Subcutaneous abdominal adipose tissue (tissue), 5 donors: ENCODE measurements around the gene PRIM1.
"Not testable (repeated sequence)": the region's sequence is repeated elsewhere in the genome, so short reads cannot be mapped to it uniquely, and the experiment has no call there.

Source experiments
- H3K27ac ChIP-seq: one replicate; pipeline ENCODE4 v1.7.0; 2013; ENCODE audit warnings: low read depth, mild to moderate bottlenecking, inconsistent platforms, low read length, moderate library complexity
- H3K27me3 ChIP-seq, 5 donors: one replicate each; pipeline ENCODE4 v1.7.0; 2013; ENCODE audit warnings: low read length in 5 of 5, inconsistent platforms in 1 of 5; ENCODE audit not compliant: control insufficient read depth in 5 of 5, insufficient read depth in 4 of 5
- H3K36me3 ChIP-seq, 5 donors: one replicate each; pipeline ENCODE4 v1.7.0; 2013; ENCODE audit warnings: low read length in 5 of 5; ENCODE audit not compliant: control insufficient read depth in 5 of 5, insufficient read depth in 5 of 5
- H3K4me1 ChIP-seq, 5 donors: one replicate each; pipeline ENCODE4 v1.7.0; 2013; ENCODE audit warnings: low read length in 5 of 5, mild to moderate bottlenecking in 3 of 5, moderate library complexity in 1 of 5; ENCODE audit not compliant: control insufficient read depth in 5 of 5, insufficient read depth in 5 of 5
- H3K4me3 ChIP-seq, 5 donors: one replicate each; pipeline ENCODE4 v1.7.0; 2013; ENCODE audit warnings: low read length in 5 of 5, low read depth in 1 of 5
- H3K9ac ChIP-seq, 5 donors: one replicate each; pipeline ENCODE4 v1.7.0; 2013; ENCODE audit warnings: low read length in 5 of 5, mild to moderate bottlenecking in 4 of 5, moderate library complexity in 3 of 5
- H3K9me3 ChIP-seq, 5 donors: one replicate each; pipeline ENCODE4 v1.7.0; 2013; ENCODE audit warnings: low read length in 5 of 5; ENCODE audit not compliant: control insufficient read depth in 5 of 5
- donor health status: healthy.
- donor health status: healthy.
- donor health status: healthy.
- donor health status: healthy.
- donor health status: healthy.

Gene PRIM1

GRCh38 chr12:56728139-56728861 is 23.8 kb downstream of the PRIM1 start:
- Histone ChIP-seq H3K9me3 (no peaks in the 10 kb centered on the region), H3K27me3 (peaks cover 0 to 3% (median 0%) of the 10 kb centered on the region in 5 donors), H3K4me1 (peaks cover 7 to 25% (median 17%) of the 10 kb centered on the region in 5 donors), H3K9ac (no peak overlapping the region), H3K36me3 (peaks cover 0 to 14% (median 4%) of the 10 kb centered on the region in 5 donors), H3K4me3 (no peak overlapping the region), H3K27ac (no peak overlapping the region)

DNA sequence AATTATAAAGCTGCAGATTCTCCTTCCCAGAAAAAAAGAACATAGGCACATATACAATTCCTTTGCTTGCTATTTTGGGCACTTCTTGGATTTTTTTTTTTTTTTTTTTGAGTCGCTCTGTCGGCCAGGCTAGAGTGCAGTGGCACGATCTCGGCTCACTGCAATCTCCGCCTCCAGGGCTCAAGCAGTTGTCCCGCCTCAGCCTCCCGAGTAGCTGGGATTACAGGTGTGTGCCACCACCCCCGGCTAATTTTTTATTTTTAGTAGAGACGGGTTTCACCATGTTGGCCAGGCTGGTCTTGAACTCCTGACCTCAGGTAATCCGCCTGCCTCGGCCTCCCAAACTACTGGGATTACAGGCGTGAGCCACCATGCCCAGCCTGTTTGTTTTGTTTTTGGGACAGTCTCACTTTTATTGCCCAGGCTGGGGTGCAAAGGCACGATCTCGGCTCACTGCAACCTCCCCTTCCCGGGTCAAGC is 25.9 kb downstream of the PRIM1 start:
- H3K4me1 ChIP-seq = peaks cover 19 to 45% (median 38%) of the 10 kb centered on the region in 5 donors
- not testable (repeated sequence) for H3K9me3 ChIP-seq, H3K27me3 ChIP-seq
- H3K27ac ChIP-seq = peak overlapping the region; percentile 99
- peak overlapping the region in 3 of 5 donors; percentile 93 to 99 (median 99) for H3K4me3 ChIP-seq
- H3K9ac ChIP-seq = peak overlapping the region in 2 of 5 donors; percentile 75 to 100
- H3K36me3 ChIP-seq = peaks cover 4 to 13% (median 7%) of the 10 kb centered on the region in 5 donors

DNA sequence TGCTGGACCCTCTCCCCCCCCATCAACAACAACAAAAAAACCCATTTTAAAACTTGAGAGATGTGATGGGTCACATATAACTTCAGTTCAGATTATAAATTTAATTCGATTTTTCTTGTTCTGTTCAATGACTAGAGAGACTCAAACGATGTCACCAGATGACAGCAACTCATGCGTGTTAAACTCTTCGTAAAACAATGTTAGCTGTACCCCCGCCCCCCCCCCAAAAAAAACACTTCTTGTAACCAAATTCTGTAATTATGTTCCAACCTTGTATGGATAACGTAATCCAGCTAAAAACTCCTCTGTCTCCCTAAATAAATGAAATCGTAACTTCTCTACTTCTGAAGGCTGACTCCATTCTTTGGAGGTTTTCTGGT is 26.4 kb downstream of the PRIM1 start:
- peak overlapping the region; percentile 75 to 100 (median 76) for H3K9ac ChIP-seq
- peak overlapping the region; percentile 93 to 99 (median 99) for H3K4me3 ChIP-seq
- H3K9me3 ChIP-seq = no peaks in the 10 kb centered on the region
- peak overlapping the region; percentile 99 for H3K27ac ChIP-seq
- peaks cover 23 to 51% (median 43%) of the 10 kb centered on the region in 5 donors for H3K4me1 ChIP-seq
- H3K27me3 ChIP-seq = peaks cover 0 to 3% (median 0%) of the 10 kb centered on the region in 5 donors
- peaks cover 8 to 15% (median 8%) of the 10 kb centered on the region in 5 donors for H3K36me3 ChIP-seq

DNA sequence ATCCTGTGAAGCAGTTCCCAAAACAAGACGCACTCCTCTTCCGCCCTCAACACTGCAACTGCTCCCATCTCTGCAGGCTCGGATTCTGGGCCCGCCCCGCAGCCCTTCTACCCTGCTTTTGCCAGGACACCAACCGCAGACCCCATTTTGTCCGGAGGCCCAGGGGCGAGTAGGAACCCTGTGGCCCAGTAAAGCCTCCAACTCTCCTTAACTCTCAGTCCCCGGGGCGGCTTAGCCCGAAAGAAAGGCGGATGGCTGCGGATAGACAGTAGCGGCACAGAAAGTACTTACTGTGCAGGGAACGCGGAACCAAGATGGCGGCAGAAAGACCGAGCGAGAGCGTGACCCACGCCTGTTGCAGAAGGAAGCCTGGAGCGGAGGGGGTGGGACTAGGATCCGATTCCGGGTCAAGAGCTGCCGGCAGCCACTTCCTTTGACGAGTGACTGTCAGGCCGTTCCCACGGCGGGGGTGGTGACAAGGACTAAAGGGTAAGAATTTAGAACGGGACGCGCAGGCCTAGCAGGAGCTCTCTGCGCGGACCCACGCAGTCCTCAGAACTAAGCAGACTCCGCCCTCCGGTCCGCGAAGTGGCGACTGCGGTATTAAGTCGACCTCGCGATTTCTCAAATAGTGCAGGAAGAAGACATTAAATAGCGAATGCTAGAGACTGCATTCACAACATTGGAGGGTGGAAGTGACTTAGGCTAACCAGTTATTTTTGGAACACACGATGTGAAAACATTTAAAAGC is 27.0 kb downstream of the PRIM1 start, which contains the start of gene NACA:
NACA (minus strand) TSS at position 328 of the 751 bp plus-strand sequence. CDS start 778 bp downstream, outside the sequence.
- Histone ChIP-seq H3K9ac (peak within 1 kb of the TSS; percentile 99 to 100 (median 100)), H3K9me3 (no peaks in the 10 kb centered on the region), H3K27me3 (peaks cover 0 to 3% (median 0%) of the 10 kb centered on the region in 5 donors), H3K36me3 (peaks cover 8 to 19% (median 13%) of the 10 kb centered on the region in 5 donors), H3K4me1 (peaks cover 23 to 56% (median 48%) of the 10 kb centered on the region in 5 donors), H3K4me3 (peak within 1 kb of the TSS; percentile 93 to 99 (median 99)), H3K27ac (peak within 1 kb of the TSS; percentile 99)

- no peaks in the 10 kb centered on the region for H3K9me3 ChIP-seq
- H3K4me3 ChIP-seq = peak overlapping the region; percentile 93 to 99 (median 99)
- H3K9ac ChIP-seq = peak overlapping the region; percentile 99 to 100 (median 100)
- H3K36me3 ChIP-seq = peaks cover 8 to 24% (median 19%) of the 10 kb centered on the region in 5 donors
- peaks cover 23 to 61% (median 53%) of the 10 kb centered on the region in 5 donors for H3K4me1 ChIP-seq
- H3K27ac ChIP-seq = peak overlapping the region; percentile 99
- H3K27me3 ChIP-seq = peaks cover 0 to 3% (median 0%) of the 10 kb centered on the region in 5 donors
Observed at GRCh38 chr12:56724701-56724971, 27.5 kb downstream of the PRIM1 start.

DNA sequence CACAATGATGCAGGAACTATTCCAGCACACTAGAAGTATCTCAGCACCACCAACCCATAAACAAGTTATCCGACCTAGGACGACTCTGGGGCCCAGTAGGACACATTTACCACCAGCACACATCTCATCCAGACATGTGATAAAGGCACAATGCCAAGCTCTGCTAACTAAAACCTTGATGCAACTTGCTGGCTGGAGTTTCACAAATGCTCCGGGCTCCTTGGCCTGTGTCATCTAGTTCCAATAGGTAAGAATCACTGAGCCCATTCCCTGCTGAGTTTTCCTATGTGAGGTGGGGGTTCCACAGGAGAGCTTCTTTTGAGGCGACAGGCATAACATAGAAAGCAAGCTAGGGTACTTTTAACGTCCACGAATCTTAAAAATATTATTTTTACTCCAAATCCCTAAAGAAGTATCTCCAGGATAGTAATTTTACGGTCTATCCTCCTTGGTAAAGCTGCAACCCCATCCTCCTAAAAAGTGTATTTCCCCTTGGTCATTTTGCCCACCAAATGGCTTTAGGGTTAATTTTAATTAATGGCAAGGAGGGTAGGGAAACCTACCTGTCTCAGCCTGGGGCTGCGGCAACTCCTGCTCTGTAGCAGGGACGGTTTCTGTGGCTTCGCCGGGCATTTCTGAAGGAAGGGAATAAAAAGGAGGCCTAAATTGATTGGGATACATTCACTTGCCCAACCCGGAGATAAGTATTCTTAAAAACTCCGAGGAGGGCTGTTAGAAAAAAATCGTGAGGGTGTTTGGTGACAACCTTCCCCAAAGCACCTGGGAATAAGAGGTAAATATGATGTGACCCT is 28.0 kb downstream of the PRIM1 start:
- H3K9me3 ChIP-seq = no peaks in the 10 kb centered on the region
- peak overlapping the region; percentile 99 to 100 (median 100) for H3K9ac ChIP-seq
- H3K27ac ChIP-seq = peak overlapping the region; percentile 99
- H3K27me3 ChIP-seq = peaks cover 0 to 3% (median 0%) of the 10 kb centered on the region in 5 donors
- H3K4me3 ChIP-seq = peak overlapping the region; percentile 93 to 99 (median 99)
- peaks cover 23 to 67% (median 58%) of the 10 kb centered on the region in 5 donors for H3K4me1 ChIP-seq
- H3K36me3 ChIP-seq = peaks cover 8 to 29% (median 24%) of the 10 kb centered on the region in 5 donors

- peak overlapping the region; percentile 99 for H3K27ac ChIP-seq
- peak overlapping the region; percentile 93 to 99 (median 99) for H3K4me3 ChIP-seq
- peaks cover 0 to 3% (median 0%) of the 10 kb centered on the region in 5 donors for H3K27me3 ChIP-seq
- peaks cover 8 to 34% (median 30%) of the 10 kb centered on the region in 5 donors for H3K36me3 ChIP-seq
- peak overlapping the region in 4 of 5 donors; percentile 99 to 100 (median 100) for H3K9ac ChIP-seq
- H3K9me3 ChIP-seq = no peaks in the 10 kb centered on the region
- H3K4me1 ChIP-seq = peaks cover 23 to 72% (median 63%) of the 10 kb centered on the region in 5 donors
Observed at GRCh38 chr12:56723352-56723751, 28.8 kb downstream of the PRIM1 start.

GRCh38 chr12:56722832-56723231 is 29.3 kb downstream of the PRIM1 start:
- H3K27me3 ChIP-seq = peaks cover 0 to 3% (median 0%) of the 10 kb centered on the region in 5 donors
- H3K27ac ChIP-seq = peak overlapping the region; percentile 99
- no peaks in the 10 kb centered on the region for H3K9me3 ChIP-seq
- peaks cover 8 to 34% (median 30%) of the 10 kb centered on the region in 5 donors for H3K36me3 ChIP-seq
- H3K4me3 ChIP-seq = peak overlapping the region in 3 of 5 donors; percentile 26 to 99 (median 99)
- H3K9ac ChIP-seq = peak overlapping the region in 4 of 5 donors; percentile 11 to 100 (median 60)
- H3K4me1 ChIP-seq = peaks cover 23 to 72% (median 63%) of the 10 kb centered on the region in 5 donors

GRCh38 chr12:56721721-56722120 is 30.4 kb downstream of the PRIM1 start:
- Histone ChIP-seq H3K9ac (peak overlapping the region; percentile 25 to 58 (median 32)), H3K36me3 (peaks cover 8 to 34% (median 30%) of the 10 kb centered on the region in 5 donors), H3K27me3 (peaks cover 0 to 3% (median 0%) of the 10 kb centered on the region in 5 donors), H3K4me3 (peak overlapping the region in 1 of 5 donors; percentile 10), H3K27ac (peak overlapping the region; percentile 99), H3K4me1 (peaks cover 23 to 76% (median 65%) of the 10 kb centered on the region in 5 donors), H3K9me3 (no peaks in the 10 kb centered on the region)
